Measurements from ENCODE around the gene NLRX1.
"Not testable (repeated sequence)": the region's sequence is repeated elsewhere in the genome, so short reads cannot be mapped to it uniquely, and the experiment has no call there.

The NLRX1 gene

GRCh38 chr11:119187123-119187892, 18.8 kb downstream of the NLRX1 start:
- DNase-seq (ENCODE audit: low read depth), result no peak

- DNase-seq (ENCODE audit: low read depth), result no peak
Measured at GRCh38 chr11:119188067-119188466, 19.5 kb downstream of the NLRX1 start.

GRCh38 chr11:119188887-119189286, 20.4 kb downstream of the NLRX1 start:
- no peak for DNase-seq (ENCODE audit: low read depth)

- DNase-seq (ENCODE audit: low read depth), result no peak
Measured at GRCh38 chr11:119189393-119189792, 20.9 kb downstream of the NLRX1 start.

- DNase-seq (ENCODE audit: low read depth), result no peak
Measured at GRCh38 chr11:119190531-119190930, 22.0 kb downstream of the NLRX1 start.

GRCh38 chr11:119191265-119191664, 22.7 kb downstream of the NLRX1 start:
- not testable (repeated sequence) for DNase-seq (ENCODE audit: low read depth)

GRCh38 chr11:119192111-119192510, 23.6 kb downstream of the NLRX1 start:
- DNase-seq (ENCODE audit: low read depth), result no peak

- no peak for DNase-seq (ENCODE audit: low read depth)
Measured at GRCh38 chr11:119193001-119193400, 24.5 kb downstream of the NLRX1 start.

- no peak for DNase-seq (ENCODE audit: low read depth)
Measured at GRCh38 chr11:119193626-119194025, 25.1 kb downstream of the NLRX1 start.

- no peak for DNase-seq (ENCODE audit: low read depth)
Measured at GRCh38 chr11:119194811-119195440, 26.4 kb downstream of the NLRX1 start.

- DNase-seq (ENCODE audit: low read depth), result no peak
Measured at GRCh38 chr11:119195680-119196079, 27.2 kb downstream of the NLRX1 start.

- peak; percentile 25 for DNase-seq (ENCODE audit: low read depth)
Measured at GRCh38 chr11:119196833-119197483, 28.4 kb downstream of the NLRX1 start.

- no peak for DNase-seq (ENCODE audit: low read depth)
Measured at GRCh38 chr11:119198925-119199324, 30.4 kb downstream of the NLRX1 start.

- not testable (repeated sequence) for DNase-seq (ENCODE audit: low read depth)
Measured at GRCh38 chr11:119201236-119201635, 32.7 kb downstream of the NLRX1 start.

- DNase-seq (ENCODE audit: low read depth), result no peak
Measured at GRCh38 chr11:119202554-119202953, 34.0 kb downstream of the NLRX1 start.

- DNase-seq (ENCODE audit: low read depth), result no peak
Measured at GRCh38 chr11:119204066-119204465, 35.5 kb downstream of the NLRX1 start.

- DNase-seq (ENCODE audit: low read depth), result no peak
Measured at GRCh38 chr11:119205080-119205479, 36.6 kb downstream of the NLRX1 start.

- DNase-seq (ENCODE audit: low read depth), result peak; percentile 95
Measured at GRCh38 chr11:119205574-119206510, 37.3 kb downstream of the NLRX1 start, which contains the start of gene CBL. CBL (plus strand) TSS chr11:119206339; CDS start chr11:119206418, 79 bp downstream.

GRCh38 chr11:119206511-119207414, 38.2 kb downstream of the NLRX1 start:
- peak; percentile 37 for DNase-seq (ENCODE audit: low read depth)

- no peak for DNase-seq (ENCODE audit: low read depth)
Measured at GRCh38 chr11:119207415-119207960, 39.0 kb downstream of the NLRX1 start.

All from activated T-helper 9 cell treated with anti-CD3 and anti-CD28 coated beads, Interleukin-2, amount 50 U/mL, for 16 hours (primary cell).